GM18873 (cell line): ENCODE results near the gene HIC1.

Experiments used
- ATAC-seq: cut with Tn5 transposase; IDR thresholded peaks from one replicate; pipeline ENCODE4 v1.9.1; 2021; ENCODE audit warnings: mild to moderate bottlenecking, moderate library complexity, moderate number of reproducible peaks; ENCODE audit not compliant: unreplicated experiment, low FRiP score

The HIC1 gene

DNA sequence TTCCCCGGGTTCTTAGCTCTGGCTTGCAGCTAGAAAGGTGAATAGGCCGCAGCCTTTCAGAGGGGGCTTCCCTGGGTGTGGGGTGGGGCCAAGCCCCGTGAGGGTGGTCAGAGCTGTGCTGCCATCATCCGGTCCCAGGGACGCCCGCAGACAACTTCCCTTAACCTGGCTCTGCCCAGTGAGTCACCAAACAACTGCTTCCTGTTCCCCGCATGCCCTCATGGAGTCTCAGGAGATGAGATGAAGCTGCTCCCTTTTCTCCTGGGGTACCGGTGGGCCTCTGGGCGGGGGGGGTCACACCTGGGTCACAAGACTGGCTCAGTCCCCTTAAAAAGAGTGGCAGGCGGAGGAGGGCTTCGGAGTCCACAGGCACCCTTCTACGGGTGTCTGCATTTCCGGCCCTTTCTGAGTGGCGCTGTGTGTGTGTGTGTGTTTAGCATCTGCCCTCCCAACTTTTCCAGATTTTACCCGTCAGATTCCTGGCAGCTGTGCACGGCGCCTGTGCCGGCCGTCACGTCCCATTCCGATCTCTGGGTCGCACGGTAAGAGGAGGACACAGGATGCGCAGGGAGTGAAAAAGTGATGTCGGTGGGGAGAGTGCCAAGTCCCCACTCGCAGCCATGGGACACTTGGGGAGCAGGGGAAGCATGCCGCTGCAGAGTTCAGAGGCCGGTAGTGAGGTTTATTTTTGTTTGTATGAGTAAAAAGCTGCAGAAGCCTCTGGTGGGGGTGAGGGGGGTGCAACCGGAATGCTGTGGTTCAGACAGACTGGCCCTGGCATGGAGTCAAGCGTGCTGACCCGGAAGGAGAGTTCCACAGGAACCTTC, 16.8 kb downstream of the HIC1 start:
- ATAC-seq, result no peak

DNA sequence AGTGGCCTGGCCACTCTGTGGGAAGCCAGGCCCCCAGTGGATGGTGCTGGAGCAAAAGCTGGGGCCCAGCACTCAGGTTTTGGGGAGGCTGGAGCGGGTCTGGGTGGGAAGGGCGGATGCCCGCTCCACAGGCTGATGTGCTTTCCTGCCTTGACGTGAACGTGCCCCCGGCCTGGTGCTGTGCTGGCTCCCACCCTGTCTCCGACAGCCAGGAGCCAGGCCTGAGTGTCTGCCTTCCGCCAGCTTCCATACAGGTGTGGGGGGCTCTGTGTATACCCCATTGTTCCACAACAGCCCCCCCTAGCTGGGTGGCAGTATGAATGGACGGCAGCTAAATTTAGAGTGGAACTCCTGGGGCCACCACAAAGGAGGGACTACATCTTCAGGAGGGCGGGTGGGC, 20.0 kb downstream of the HIC1 start:
- ATAC-seq, result no peak

DNA sequence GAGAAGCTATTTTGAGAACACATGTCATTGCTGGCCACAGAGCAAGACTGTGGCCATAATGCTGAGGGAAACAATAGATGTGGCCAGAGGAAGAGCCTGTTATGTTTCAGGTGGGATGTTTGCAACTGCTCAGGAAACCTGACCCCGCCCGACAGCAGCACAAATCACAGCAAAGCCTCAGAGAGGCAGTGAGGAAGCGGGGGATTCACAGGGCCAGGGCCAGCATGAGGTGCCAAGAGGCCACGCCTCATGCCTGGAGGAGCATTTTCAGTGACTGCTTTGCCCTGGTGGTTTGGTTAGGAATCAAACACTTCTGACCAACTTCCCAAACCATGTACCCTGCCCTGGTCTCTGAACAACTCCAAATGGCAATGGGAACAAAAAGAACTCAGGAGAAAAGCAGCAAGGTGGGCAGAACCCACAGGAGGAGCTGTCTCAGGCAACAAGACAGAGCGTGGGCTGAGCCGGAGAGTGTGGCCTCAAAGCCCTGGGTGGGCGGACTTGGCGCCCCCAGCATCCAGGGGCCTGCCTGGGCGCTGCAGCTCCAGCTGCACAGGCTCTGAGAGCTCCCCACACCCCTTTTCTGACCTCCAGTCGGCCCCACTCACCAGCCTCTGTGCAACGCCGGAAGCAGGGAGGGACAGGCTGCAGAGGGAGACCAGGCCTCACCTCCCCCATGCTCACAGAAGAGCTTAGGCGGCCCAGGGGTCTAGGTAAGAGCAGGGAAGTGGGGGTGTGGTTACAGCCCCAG, 20.6 kb downstream of the HIC1 start:
- no peak for ATAC-seq

- ATAC-seq, result no peak
These were observed 21.4 kb downstream of the HIC1 start for GRCh38 chr17:2076087-2076984.

- no peak for ATAC-seq
These were observed 22.1 kb downstream of the HIC1 start for GRCh38 chr17:2077040-2077439.

GRCh38 chr17:2081564-2081963, 26.7 kb downstream of the HIC1 start:
- no peak for ATAC-seq

DNA sequence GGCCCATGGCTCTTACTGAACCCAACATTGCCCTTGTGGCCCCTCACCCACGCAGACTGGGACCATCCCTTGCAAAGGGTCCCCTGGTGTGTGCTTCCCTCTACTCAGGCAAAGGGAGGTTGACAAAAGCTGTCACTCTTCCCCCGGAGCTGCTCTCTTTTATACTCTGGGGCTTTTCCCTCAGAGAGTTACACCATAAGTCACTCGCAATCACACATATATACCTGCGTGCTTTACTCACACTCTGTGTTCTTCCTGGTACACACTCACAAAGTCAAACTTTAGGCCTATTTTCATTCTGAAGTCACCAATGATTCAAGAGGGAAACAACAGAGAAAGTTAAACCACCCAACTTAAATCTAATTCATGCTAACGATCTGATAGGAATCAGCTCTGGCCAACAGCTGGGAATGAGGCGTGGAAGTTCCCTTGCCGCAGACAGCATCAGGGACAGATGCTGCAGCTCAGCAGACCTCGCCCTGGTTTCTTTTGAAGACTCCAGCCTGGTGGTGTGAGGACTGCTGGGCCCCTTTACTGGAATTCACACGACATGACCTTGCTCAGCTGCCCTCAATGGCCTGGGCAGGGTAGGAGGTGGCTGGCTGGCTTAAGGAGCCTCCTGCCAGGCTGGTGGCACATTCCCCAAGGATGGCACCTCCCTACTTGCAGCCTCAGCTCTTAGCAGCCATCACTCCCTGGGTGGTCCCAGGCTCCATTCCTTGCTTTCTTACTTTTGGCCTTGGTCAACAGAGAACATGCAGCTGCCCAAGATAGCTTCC, 27.3 kb downstream of the HIC1 start:
- no peak for ATAC-seq

DNA sequence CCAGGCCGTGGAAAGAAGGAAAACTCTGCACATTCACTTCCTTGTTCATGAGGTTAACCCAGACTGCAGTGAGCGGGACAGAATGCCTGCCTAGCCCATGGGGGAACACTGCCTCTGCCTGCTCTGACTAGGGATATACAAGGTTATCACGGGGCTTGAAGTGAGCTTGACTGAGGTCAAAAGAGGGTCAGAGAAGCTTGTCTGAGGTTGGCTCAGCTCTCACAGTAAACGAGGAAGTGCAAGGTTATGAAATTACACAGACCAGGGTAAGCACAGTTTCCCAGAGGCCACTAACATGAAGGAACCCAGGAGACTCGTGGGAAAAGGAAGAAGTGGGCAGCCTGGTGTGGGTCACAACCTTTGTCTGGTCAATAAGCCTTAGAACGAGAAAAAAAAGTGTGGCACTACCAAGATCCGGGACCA, 28.7 kb downstream of the HIC1 start:
- no peak for ATAC-seq

DNA sequence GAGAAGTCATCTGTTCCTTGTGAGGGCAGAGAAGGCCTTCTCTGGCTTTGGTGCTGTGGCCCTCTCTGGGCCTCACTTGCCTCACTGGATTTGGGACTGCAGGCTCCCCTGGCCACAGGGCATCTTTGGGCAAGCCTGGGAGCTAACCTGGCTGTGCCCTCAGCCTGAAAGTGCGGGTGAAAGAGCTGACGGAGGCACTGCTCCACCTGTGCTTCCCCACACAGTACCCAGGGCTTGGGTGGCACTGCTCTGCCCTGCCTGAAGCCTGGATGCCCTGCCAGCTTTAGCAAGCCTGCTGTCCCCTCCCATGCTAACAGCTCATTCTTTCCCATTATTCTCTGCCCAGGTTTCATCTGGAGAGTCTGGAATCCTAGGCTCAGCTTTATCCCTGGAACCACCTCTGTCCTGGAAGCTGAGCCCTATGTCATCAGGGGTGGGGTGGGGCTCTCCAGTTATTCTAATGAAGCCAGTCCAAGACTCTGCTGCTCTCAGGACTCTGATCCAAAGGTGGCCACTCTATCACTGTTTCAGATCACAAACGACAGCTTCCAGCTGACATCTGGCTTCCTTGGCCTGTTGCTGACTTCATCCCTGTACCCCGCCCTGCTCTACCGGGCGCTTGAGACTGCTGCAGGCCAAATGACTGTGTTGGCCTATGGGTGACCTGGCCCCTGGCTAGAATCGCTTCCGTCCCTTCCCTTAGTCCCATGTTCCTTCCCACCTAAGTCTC, 29.3 kb downstream of the HIC1 start:
- no peak for ATAC-seq

DNA sequence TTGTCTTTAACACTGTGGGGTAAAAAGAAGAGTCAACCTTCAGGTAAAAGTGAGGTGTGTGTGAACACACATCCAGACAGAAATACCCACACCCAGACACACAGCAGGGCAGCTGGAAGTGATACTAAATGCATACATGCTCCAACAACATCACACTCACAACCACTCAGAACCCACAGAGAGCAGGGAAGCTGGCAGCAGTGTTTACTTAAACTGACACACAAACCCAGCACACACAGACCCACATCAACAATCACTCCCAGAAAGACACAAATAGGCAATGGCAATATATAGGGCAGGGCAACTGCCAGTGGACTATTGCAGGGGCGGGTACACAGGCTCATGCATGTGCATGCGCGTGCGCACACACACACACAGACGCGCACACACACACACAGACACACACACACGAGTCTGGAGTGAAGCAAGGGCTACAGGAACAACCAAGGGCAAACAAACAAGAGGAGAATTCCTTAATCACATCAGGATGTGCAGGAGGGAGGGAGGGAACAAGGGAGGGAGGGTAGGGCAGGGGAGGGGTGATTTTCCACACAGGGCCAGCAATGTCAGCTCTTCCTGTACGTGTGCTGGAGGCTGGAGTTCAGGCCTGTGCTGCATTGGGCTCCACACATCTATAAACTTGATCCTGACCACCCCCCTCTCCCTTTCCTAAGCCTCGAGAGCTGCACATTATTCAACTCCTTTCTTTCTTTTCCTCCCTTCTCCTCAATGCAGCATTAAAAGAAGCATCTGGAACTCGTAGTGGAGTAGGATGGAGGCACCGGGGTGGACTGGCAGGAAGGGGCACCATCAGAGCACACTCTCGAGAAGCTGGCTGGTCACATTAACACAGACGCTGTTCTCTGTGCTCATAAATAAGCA, 30.1 kb downstream of the HIC1 start:
- ATAC-seq, result no peak

- no peak for ATAC-seq
These were observed 30.7 kb downstream of the HIC1 start for GRCh38 chr17:2085648-2085949.

GRCh38 chr17:2086306-2086705, 31.4 kb downstream of the HIC1 start:
- ATAC-seq, result no peak

DNA sequence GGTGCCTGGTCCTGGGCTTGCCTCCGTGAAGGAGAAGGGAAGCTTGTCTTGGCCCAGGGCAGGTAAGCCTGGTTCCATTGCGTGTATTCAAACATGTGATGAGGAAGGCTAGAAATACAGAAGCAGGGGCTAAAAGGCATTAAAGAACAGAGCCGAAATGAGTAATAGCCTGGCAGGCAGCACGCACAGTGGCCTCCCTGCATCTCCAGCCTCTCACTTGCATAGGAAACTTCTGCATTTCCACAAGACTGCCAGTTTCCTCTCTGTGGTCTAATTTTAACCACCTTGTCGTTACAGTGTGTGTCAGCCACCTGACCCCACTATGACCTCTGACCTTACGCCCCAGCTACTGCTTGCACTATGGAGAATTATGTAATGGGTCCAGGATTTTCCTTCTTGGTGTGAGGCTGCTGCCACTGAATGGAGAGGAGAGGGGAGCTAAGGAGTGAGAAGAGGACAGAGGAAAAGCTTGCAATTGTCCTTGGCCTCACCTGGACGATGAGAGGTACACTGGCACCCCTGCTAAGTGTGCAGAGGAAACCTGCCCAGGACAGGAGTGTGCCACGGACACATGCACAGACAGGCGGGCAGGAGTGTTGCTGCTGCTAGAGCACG, 32.8 kb downstream of the HIC1 start:
- ATAC-seq, result peak; percentile 32

DNA sequence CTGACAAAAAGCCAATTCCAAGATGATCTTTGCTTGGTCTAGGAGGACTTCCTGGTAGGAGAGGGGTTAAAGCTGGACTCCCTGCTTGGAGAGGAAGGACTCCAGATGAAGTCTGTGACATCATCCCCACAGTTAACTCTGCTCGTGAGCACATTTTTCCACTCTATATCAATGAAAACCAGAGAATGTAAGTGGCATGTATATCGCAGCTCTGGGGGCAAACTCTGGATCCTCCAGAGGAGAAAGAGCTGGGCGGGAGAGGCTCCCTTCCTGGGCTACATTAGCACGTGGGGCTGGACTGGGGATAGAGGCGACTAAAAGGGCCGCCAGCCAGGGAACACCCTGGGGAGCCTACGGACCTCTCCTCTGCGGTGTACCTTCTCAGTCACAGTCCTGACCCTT, 34.1 kb downstream of the HIC1 start:
- ATAC-seq, result no peak

DNA sequence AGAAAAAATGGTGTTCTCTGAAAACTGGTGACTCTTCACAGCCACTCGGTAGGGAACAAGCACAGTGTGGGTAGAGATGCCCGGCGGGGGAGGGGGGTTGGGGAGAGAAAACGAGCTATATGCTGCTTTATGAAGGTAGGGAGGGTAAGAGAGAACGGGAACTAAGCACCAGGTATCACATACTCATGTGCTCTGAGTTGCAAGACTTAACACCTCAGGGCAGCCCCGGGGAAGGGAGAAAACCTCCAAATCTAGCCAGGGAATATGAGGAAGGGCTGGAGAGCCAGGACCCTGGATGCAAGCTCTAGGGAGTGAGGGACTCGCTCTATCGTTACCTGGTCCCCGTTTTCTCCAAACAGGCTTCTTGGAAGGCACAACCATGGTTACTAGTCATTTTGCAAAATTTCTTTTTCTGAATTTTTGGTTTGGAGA, 35.3 kb downstream of the HIC1 start:
- no peak for ATAC-seq

GRCh38 chr17:2090804-2091534, 36.1 kb downstream of the HIC1 start:
- no peak for ATAC-seq

DNA sequence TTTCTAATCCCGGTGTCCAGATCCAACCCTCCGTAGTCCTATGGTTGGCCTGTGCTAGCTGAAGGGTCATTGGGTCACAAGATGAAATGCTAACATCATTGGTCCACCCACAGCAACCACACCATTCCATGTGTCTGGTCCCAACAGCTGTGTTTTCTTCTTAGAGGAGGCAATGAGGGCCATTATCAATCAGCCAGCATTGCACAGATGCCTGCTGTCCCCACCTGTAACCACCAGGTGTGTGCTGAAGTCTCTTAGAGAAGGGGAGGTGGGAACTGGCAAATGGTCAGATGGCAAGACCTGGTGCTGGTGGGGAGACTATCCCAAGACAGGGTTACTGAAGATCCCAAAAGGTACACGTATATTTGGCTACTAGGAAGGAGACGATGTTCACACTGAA, 37.4 kb downstream of the HIC1 start:
- ATAC-seq, result no peak

GRCh38 chr17:2093349-2093748, 38.4 kb downstream of the HIC1 start:
- no peak for ATAC-seq
